Activated CD4-positive, alpha-beta T cell treated with anti-CD3 and anti-CD28 coated beads, Interleukin-2, amount 50 U/mL, for 24 hours (primary cell): Measurements from ENCODE around the gene STIP1.
A peak's percentile ranks its signal among the peaks of the same experiment; 100 is the strongest.

ENCODE experiments used
- DNase-seq, 2 donors: peaks; one replicate each; pipeline ENCODE4 v3.0.0-alpha.2; 2020; ENCODE audit warnings: low read depth in 1 of 2, low spot score in 1 of 2

STIP1 gene

DNA sequence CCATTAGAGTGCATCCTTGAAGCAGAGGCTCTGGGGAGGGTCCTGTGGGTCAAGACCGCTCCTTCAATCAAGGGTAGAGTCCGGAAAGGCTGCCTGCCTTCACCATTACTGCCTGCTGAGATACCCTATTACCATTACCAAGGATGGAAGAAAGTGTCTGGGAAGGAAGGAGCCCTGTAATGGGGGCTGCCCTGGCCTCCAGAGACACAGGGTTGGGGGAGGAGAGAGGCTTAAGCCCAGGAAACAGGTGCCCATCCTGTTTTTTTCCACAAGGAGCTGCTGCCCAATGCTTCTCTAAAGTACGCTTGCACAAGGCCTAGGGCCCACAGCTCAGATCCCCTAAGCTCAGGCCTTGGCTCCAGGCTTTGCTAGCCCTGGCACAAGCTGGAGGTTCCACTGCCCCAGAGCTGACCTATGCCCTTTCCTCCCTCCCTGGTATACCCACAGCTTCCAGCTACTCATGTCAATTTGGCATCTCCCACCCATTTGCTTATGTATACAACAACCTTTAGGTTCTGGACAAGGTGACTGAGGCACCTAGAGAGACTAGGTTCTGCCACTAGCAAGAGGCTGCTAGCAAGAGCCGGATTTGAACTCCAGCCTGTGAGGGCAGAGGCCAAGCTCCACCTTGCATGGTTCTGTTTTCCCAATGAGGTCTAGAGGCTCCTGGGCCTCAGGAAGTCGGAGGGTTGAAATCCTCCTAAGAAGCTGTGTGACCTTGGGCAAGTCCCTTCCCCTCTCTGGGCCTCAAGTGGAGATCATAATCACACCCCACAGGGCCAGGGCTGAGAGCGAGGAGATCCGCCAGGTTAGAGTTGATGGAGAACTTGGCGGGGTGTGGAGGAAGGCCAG, 63.8 kb downstream of the STIP1 start:
- no peak for DNase-seq

DNA sequence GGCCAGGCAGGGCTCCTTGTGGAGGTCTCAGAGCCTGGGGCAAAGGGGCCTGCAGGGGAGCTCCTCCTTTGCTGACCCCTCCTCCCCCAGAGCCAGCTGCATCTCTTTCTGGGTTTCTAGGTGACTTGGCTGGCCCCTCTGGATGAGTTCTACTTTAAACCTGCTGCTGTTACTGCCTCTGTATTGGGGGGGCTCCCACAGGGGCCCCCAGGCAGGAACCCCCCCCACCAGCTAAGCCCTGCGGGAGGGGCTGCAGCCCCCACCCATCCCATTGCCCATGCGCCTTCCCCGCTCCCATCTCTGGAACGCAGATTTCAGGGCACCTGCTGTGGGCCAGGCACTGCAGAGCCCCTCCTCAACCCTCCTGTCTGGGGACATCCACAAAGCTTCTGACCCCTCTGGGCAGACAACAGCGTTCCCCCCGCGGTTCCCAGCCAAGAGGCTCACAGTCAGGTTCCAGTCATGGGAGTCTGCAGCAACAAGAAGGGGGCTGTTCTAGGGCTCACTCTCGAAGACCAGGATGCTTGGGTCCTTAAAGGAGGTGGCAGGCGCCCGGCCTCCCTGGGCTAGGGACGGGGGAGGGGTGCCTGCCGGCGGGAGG, 64.5 kb downstream of the STIP1 start:
- DNase-seq, result no peak

DNA sequence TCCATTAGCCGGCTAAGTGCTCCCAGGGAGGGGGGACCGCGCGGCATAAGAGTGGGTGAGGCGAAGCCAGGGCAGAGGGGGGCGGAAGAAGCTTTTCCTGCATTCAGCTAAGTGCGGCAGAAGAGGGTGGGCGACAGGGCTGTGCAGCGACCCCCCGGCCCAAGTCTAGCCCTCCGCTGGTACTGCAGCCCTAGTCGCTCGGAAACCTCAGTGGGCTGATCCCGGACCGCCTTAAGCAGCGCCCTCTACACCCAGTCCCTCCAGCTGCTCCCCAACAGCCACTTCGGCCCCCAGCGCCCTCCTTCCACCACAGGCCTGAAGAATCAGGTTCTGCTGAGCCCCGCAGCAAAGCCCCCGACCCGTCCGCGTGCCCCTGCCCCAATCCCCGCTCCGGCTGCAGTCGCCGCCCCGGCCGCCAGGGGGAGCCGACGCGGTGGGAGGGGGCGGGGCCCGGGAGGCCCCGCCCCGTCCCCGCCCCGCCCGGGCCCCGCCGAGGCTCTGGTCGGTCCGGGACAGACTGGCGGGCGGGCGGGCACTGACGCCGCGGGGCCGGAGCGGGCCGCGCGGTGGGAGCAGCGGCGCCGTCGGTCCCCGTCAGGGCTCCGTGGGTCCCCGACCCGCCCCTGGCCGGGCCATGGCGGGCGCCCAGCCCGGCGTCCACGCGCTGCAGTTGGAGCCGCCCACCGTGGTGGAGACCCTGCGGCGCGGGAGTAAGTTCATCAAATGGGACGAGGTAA, 65.2 kb downstream of the STIP1 start, which contains the start of gene PLCB3:
Gene PLCB3 (plus strand): TSS at position 515 of the 737 bp plus-strand sequence. CDS start 120 bp downstream, at position 635.
- peak; percentile 39 to 50 for DNase-seq

DNA sequence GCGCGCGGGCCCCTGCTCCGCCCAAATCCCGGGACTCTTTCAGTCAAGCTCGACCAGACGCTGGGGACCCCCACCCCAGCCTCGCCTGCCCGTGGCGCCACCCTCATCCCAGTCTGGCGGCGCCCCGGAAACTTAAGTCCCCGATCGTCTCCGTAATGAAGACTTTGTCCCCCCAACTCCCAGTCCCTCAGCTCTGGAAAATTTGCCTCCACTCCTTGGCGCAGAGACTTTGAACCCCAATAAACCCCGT, 65.7 kb downstream of the STIP1 start:
- no peak for DNase-seq

DNA sequence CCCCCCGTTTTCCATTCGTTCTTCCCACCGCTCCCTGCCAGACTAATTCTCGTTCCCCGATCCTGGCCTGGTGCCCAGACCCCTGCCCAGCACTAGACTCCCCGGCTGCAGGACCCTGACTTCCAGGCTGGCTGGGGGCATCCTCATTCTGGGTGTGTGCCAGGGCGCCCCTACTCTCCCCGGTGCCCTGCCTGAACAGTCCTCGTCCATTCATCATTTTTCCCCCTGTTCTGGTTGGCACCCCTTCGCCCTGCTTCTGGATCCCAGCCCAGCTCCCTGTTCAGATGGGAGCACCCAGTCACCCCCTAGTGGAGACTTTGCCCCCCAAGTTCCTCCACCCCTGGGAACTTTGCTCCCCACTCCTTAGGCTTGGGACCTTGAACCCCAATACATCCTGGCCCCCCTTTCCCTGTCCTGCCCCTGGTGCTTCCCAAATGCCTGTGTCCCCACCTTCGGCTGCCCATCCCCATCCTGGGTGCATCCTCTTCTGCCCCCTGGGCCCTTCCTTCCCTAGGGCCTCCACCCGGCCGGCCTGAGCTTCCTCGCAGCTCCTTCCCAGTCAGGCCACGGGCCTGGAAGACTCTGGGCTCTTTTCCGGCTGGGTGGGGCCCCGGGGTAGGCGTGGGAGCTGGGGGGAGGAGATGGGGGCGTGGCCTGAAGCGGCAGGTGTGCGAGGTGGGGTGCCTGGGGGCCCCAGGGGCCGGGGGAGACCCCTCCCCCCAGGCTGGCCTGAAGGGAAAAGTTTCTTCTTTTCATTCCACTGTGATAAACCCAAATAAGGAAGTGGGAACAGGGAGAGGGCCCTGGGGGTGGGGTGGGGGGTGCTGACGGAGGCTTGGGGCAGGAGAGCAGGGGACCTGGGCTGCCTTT, 66.3 kb downstream of the STIP1 start:
- DNase-seq, result no peak

DNA sequence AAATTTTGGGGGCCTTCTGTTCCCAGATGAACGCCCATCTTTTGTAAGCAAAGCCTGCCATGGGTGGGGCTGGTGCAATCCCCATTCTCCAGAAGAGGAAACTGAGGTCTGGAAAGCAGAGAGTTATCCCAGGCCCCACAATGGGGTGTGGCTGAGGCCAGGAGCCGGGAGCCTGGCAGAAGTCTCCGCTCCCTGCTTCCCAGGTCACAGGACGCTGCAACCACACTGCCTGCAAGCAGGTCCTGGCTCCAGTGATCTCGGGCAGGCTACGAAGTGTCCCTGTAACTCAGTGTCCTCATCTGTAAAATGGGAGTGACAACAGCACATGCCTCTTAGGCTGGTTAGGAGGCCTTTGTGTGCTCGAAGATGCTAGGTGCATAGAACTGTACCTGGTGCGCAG, 67.1 kb downstream of the STIP1 start:
- no peak for DNase-seq

DNA sequence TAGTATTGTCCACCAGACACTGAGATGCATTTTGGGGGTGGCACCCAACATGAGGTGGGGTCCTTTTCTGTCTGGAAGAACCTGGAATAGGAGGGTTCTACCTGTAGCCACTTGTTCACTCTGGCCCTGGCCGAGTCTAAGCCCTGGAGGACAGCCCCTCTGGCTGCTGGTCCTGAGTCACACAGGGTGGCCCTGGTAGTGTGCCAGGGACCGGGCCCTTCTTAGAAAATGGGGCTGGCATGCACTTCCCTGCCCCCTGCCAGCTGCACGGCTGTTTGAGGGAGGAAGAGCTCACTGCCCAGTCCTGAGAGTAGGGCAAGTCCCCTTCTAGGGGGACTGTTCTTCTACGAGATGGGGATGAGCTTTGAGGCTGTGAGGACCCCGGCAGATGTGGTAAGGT, 67.5 kb downstream of the STIP1 start:
- no peak for DNase-seq
